Measurements from ENCODE around the gene PTBP3. TPM values are rescaled to one million over a fixed set of nuclear protein-coding genes. Genes with fewer than 3 reads are reported as not detected.

PTBP3 gene
- total RNA-seq, 4 donors from 2014 or later: 33.7 to 89.1 (median 42.4) TPM

GRCh38 chr9:112170968-112171367 lies 162.5 kb downstream of the PTBP3 start:
- WGBS, 2 donors: 94 to 98% methylated on average over 5 of the region's 5 CpGs
- Histone ChIP-seq H3K27ac (peak overlapping the region in 1 of 3 donors; percentile 4), H3K27me3 (no peaks in the 10 kb centered on the region)

GRCh38 chr9:112170235-112170634 lies 163.2 kb downstream of the PTBP3 start:
- peak; percentile 57 to 60 for DNase-seq
- no peaks in the 10 kb centered on the region for H3K27me3 ChIP-seq
- intact Hi-C loops (cut with DNase I): loop anchor here (10.0 kb wide), 1 partner anchor 155 kb away; no protein-coding TSS in a partner anchor
- TF ChIP-seq CTCF (IDR thresholded peaks at IDR 0.05) (no peak), POLR2A (IDR thresholded peaks at IDR 0.05) (no peak)
- H3K9me3 ChIP-seq: no peaks in the 10 kb centered on the region
- peak overlapping the region in 1 of 3 donors; percentile 24 for H3K27ac ChIP-seq
- H3K4me3 ChIP-seq (replicated peaks in 1 of 3): no peak overlapping the region
- 46 to 66% methylated on average over 4 of the region's 4 CpGs for WGBS, 2 donors
- peaks cover 5 to 26% of the 10 kb centered on the region in 2 donors for H3K4me1 ChIP-seq
- no peaks in the 10 kb centered on the region for H3K36me3 ChIP-seq

More at GRCh38 chr9:112170968-112171367, 162.5 kb downstream of the PTBP3 start:
- TF ChIP-seq CTCF (IDR thresholded peaks at IDR 0.05) (no peak), POLR2A (IDR thresholded peaks at IDR 0.05) (no peak)
- intact Hi-C loops (cut with DNase I): loop anchor here (10.0 kb wide), 1 partner anchor 154 kb away; no protein-coding TSS in a partner anchor
- H3K36me3 ChIP-seq: no peaks in the 10 kb centered on the region
- peaks cover 5 to 24% of the 10 kb centered on the region in 2 donors for H3K4me1 ChIP-seq
- H3K4me3 ChIP-seq (replicated peaks in 1 of 3): no peak overlapping the region
- DNase-seq: no peak
- H3K9me3 ChIP-seq: no peaks in the 10 kb centered on the region

GRCh38 chr9:112169368-112169767 lies 164.1 kb downstream of the PTBP3 start:
- no peak for DNase-seq
- H3K27ac ChIP-seq: no peak overlapping the region
- no peaks in the 10 kb centered on the region for H3K27me3 ChIP-seq
- no peak for TF ChIP-seq POLR2A (IDR thresholded peaks at IDR 0.05)
- no peak for TF ChIP-seq CTCF (IDR thresholded peaks at IDR 0.05)
- H3K36me3 ChIP-seq: no peaks in the 10 kb centered on the region
- H3K4me3 ChIP-seq (replicated peaks in 1 of 3): no peak overlapping the region
- H3K4me1 ChIP-seq: peaks cover 5 to 25% of the 10 kb centered on the region in 2 donors
- intact Hi-C loops (cut with DNase I): no loop called here
- H3K9me3 ChIP-seq: no peaks in the 10 kb centered on the region
- WGBS, 2 donors: 95 to 97% methylated on average over 6 of the region's 6 CpGs

DNA sequence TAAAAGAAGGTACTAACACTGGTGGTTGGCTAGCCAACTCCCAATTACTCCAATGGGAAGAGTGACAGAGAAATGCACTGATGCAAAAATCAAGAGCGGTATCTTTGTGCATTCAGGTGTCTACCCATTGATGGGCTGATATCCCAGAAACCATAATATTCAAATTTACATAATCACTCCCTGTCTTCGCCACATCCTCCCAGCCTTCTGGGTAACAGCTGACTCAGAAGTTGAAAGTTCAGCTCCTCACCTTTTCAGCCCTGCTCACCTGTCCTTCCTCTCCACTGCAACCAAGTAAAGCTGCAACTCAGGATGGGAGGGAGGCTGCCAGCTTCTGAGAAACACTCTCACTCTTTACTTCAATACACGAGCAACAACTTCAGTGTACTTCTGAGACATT lies 165.2 kb downstream of the PTBP3 start:
- no peak for DNase-seq
- TF ChIP-seq CTCF (IDR thresholded peaks at IDR 0.05): no peak
- no peak for TF ChIP-seq POLR2A (IDR thresholded peaks at IDR 0.05)
- peaks cover 5 to 19% of the 10 kb centered on the region in 2 donors for H3K4me1 ChIP-seq
- no peak overlapping the region for H3K4me3 ChIP-seq (replicated peaks in 1 of 3)
- H3K27ac ChIP-seq: no peak overlapping the region
- H3K27me3 ChIP-seq: no peaks in the 10 kb centered on the region
- no peaks in the 10 kb centered on the region for H3K9me3 ChIP-seq
- intact Hi-C loops (cut with DNase I): no loop called here
- WGBS, 2 donors: 94 to 97% methylated on average over 3 of the region's 3 CpGs
- H3K36me3 ChIP-seq: no peaks in the 10 kb centered on the region

Small RNA genes lying within 50 kb of the gene (small RNA-seq; reads per million reads assigned to genes)
- gene RF00019 (not detected), gene RN7SL430P (not detected), gene RN7SL57P (not detected), gene RNA5SP295 (not detected)

Other genes starting within 250 kb of the PTBP3 start
- 10 to 100 TPM in 3 of 4 donors, 1 to 10 TPM in 1; 9.5 to 17.3 (median 13.6) TPM for gene SUSD1, start 158.3 kb downstream of the PTBP3 start, total RNA-seq
- gene HSDL2, start 46.5 kb upstream of the PTBP3 start, total RNA-seq: 10 to 100 TPM; 37.8 to 54.8 (median 43.8) TPM
- gene KIAA1958, start 153.2 kb upstream of the PTBP3 start, total RNA-seq: 10 to 100 TPM in 2 of 4 donors, 1 to 10 TPM in 2; 8.3 to 11.2 (median 9.6) TPM